Measurements from ENCODE around the gene C5orf24.

GRCh38 chr5:134845335-134845851 lies 375 bp upstream of the C5orf24 start:
- TF ChIP-seq, protein P1, sequence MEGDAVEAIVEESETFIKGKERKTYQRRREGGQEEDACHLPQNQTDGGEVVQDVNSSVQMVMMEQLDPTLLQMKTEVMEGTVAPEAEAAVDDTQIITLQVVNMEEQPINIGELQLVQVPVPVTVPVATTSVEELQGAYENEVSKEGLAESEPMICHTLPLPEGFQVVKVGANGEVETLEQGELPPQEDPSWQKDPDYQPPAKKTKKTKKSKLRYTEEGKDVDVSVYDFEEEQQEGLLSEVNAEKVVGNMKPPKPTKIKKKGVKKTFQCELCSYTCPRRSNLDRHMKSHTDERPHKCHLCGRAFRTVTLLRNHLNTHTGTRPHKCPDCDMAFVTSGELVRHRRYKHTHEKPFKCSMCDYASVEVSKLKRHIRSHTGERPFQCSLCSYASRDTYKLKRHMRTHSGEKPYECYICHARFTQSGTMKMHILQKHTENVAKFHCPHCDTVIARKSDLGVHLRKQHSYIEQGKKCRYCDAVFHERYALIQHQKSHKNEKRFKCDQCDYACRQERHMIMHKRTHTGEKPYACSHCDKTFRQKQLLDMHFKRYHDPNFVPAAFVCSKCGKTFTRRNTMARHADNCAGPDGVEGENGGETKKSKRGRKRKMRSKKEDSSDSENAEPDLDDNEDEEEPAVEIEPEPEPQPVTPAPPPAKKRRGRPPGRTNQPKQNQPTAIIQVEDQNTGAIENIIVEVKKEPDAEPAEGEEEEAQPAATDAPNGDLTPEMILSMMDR (IDR thresholded peaks at IDR 0.05; ENCODE audit: low read depth, low read length): no peak
- no peak for TF ChIP-seq POLR2A (IDR thresholded peaks at IDR 0.05; ENCODE audit: extremely low read depth, insufficient read length)
- no peak for TF ChIP-seq MYC (IDR thresholded peaks at IDR 0.05; ENCODE audit: low read depth, low read length)

Data from NB4 (cell line).